ENCODE data around the gene EEF1G. TPM values are rescaled to one million over a fixed set of nuclear protein-coding genes. Genes with fewer than 3 reads are reported as not detected.

The EEF1G gene
- total and polyA plus RNA-seq, 2 of the 13 experiments (the other 11 are each of a cell fraction or from before 2014, with no cell fraction given) = 1,787 to 2,144 TPM

GRCh38 chr11:62560566-62561103 is 13.1 kb downstream of the EEF1G start (continued):
- TF ChIP-seq AHDC1 (CRISPR knock-in tag; IDR thresholded peaks at IDR 0.05; ENCODE audit: borderline replicate concordance) (no peak), ZNF510 (CRISPR knock-in tag; IDR thresholded peaks at IDR 0.05; ENCODE audit: low read depth) (no peak), TOPORS (CRISPR knock-in tag; IDR thresholded peaks at IDR 0.05) (no peak), EP300 (IDR thresholded peaks at IDR 0.05; ENCODE audit: low read depth in 2 of 2, low read length in 2 of 2) (no peak), EP300 (CRISPR knock-in tag; IDR thresholded peaks at IDR 0.05; ENCODE audit: borderline replicate concordance) (no peak), HCFC1 (IDR thresholded peaks at IDR 0.05; ENCODE audit: low read depth, low read length) (0 out of 2 replicates have a peak, but pooled peaks have one; percentile 9), THRA (CRISPR knock-in tag; IDR thresholded peaks at IDR 0.05; ENCODE audit: borderline replicate concordance) (0 out of 2 replicates have a peak, but pooled peaks have one; percentile 9), TEAD3 (CRISPR knock-in tag; optimal IDR thresholded peaks at IDR 0.05; ENCODE audit: borderline replicate concordance) (peak; percentile 95), ZNF350 (CRISPR knock-in tag; IDR thresholded peaks at IDR 0.05; ENCODE audit: borderline replicate concordance, low read depth) (no peak), ZNF75D (CRISPR knock-in tag; IDR thresholded peaks at IDR 0.05; ENCODE audit: borderline replicate concordance) (no peak), SOX13 (IDR thresholded peaks at IDR 0.05) (no peak), SOX13 (CRISPR knock-in tag; conservative IDR thresholded peaks at IDR 0.05 in 1 of 2, IDR thresholded peaks at IDR 0.05 in 1 of 2) (peak in 1 of 2 experiments; percentile 25; a peak in 1 of 4 replicates), PATZ1 (CRISPR knock-in tag; IDR thresholded peaks at IDR 0.05) (peak; percentile 87), GLI4 (CRISPR knock-in tag; IDR thresholded peaks at IDR 0.05; ENCODE audit: borderline replicate concordance) (no peak)

Measured in HepG2 (cell line).